Measurements from ENCODE around the gene NR2C2.

Gene NR2C2

DNA sequence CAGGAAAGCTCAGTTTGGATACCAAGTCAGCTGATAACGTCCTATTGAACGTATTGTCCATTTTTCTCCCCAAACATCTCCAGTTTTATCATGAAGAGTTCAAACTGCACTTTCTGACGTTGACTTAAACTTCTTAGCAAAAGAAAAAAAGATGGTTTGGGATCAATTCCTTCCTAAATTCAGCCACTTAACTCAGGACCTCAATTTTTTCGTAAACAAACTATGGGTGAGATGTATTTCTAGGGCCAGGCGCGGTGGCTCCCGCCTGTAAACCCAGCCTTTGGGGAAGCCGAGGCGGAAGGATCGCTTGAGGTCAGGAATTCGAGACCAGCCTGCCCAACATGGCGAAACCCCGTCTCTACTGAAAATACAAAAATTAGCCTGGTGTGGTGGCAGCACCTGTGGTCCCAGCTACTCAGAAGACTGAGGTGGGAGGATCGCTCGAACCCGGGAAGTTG, 118.2 kb downstream of the NR2C2 start:
- no peak for DNase-seq

DNA sequence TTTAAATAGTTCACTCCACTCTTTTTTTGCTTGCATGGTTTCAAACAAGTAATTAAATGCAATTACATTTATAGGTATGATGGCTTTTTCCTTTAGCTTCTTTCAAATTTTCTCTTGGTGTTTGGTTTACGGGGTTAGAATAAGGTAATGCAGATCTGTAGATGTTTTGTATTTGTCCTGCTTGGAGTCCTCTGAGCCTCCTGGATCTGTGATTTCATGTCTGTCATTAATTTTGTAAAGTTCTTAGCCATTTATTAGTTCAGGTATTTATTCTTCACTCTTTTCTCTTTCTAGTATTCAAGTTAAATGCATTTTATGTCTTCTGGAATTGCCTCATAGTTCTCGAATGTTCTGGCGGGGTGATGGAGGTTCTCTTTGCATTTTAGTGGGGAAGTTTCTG, 119.1 kb downstream of the NR2C2 start:
- no peak for DNase-seq

- no peak for DNase-seq
Observed at GRCh38 chr3:15069441-15069840, 122.1 kb downstream of the NR2C2 start.

GRCh38 chr3:15071699-15072098, 124.3 kb downstream of the NR2C2 start:
- no peak for DNase-seq

- no peak for DNase-seq
Observed at GRCh38 chr3:15074500-15074899, 127.1 kb downstream of the NR2C2 start.

DNA sequence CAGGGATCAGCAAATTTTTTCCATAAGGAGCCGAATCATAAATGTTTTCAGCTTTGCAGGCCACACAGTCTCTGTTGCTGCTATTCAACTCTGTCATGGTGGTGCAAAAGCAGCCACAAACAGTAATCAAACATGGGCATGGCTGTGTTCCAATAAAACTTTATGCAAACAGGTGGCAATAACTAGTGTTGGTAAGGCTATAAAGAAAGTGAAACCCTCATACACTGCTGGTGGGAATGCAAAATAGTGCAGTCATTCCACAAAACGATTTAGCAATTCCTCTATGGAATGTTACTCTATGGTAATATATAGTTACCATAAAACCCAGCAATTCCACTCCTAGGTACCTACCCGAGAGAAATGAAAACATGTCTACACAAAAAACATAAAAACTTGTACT, 131.7 kb downstream of the NR2C2 start:
- DNase-seq = no peak

DNA sequence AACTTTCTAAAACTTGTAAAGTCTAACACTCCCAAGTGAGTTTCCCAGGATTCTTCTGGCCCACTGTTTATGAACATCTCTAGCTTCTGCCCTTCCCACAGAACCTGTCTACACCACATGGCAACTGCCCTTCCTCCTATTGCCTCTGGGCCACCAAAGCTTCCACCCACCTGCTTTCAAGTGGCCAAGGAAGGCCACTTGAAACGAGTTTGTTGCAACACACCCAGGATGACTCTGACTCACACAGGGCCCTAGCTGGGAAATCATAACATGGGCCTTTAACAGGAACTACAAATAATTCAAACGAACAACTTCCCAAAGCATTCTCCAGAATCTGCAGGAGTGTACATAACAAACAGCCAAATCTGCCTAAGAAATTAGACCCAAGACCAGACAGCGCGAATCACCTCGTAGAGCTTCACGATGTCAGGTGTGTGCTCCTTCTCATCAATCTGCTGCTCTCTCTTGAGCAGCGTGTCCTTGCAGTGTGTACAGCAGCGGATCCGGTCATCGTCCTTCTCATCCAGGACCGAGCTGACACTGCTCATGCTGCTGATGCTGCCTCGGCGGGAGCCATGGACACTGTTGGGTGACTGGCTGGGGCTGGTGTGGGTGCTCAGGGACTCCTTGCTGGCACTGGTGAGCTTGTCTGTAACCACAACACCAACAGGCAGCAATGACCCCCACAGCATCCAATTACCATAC, 134.7 kb downstream of the NR2C2 start:
- DNase-seq = no peak

DNA sequence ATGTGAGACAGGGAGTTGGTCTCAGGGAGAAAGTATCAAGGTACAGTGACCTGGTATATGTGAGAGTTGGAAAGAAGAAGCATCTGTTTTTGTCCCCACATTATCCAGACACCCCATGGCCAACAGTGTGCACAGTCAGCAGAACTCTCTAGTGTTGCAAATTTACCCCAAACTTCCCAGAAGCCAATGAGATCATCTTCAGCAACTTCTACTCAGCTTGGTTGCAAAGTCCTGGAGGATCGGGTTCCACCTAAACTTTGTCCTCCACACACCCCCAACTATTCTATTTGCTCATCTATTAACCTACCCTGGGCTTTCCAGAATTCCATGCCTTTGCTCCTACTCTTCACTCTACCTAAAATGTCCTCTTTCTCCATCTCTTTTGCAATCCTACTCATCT, 135.9 kb downstream of the NR2C2 start:
- no peak for DNase-seq

DNA sequence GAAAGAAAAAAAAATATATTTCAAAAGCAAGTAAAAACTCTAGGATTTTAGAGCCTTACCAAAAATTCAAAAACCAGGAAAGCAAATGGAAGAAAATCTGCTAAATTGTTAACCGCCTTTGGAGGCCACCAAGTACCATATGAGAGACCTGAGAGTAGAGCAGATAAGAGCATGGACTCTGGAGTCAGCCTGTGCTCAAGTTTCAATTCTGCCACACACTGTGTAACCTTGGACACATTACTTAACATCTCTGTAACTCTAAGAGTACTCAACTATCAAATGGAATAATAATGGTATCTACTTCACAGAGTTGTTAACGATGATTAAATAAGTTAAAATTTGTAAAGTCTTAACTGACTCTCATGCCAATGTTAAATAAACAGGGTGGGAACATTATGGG, 138.9 kb downstream of the NR2C2 start:
- no peak for DNase-seq

- no peak for DNase-seq
Observed at GRCh38 chr3:15086699-15087098, 139.3 kb downstream of the NR2C2 start.

DNA sequence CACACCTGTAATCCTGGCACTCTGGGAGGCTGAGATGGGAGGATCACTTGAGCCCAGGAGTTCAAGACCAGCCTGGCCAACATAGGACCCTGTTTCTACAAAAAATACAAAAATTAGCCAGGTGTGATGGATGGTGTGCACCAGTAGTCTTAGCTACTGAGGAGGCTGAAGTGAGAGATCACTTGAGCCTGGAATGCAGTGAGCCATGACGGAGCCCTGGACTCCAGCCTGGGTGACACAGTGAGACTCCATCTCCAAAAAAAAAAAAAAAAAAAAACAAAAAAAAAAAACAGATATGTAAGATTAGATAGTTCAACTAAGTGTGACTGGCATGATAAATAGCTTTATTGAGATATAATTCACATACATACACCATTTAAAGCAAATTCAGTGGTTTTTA, 141.8 kb downstream of the NR2C2 start:
- DNase-seq = no peak

- DNase-seq = no peak
Observed at GRCh38 chr3:15091575-15091974, 144.2 kb downstream of the NR2C2 start.

DNA sequence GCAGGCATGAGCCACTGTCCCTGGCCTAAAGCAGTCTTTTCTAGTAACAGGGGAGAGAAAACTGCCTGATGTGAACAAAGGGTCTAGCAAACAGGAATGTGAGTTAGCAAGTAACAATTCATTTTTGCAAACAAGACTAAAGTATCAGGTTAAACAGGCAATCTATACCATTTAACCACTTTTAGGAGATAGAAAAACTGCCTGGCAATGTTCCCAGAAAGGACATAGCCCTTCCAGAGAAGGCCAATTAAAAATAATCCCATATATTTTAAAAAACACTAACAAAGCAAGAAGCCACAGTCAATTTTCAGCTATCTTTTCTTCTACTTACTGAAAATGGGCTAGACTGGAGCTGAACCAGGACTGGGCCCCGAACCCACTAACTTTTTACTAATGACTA, 145.3 kb downstream of the NR2C2 start:
- DNase-seq = no peak

- DNase-seq = no peak
Observed at GRCh38 chr3:15094187-15094875, 146.9 kb downstream of the NR2C2 start.

GRCh38 chr3:15096046-15096445, 148.7 kb downstream of the NR2C2 start:
- DNase-seq = no peak

- peak; percentile 12 for DNase-seq
Observed at GRCh38 chr3:15097891-15098290, 150.5 kb downstream of the NR2C2 start.

All from activated CD4-positive, alpha-beta T cell treated with anti-CD3 and anti-CD28 coated beads, Interleukin-2, amount 50 U/mL, for 1 hour (primary cell).